Lung (tissue), 12 donors: ENCODE data around the gene TMEM39B. TPM values are rescaled to one million over a fixed set of nuclear protein-coding genes. Genes with fewer than 3 reads are reported as not detected.

Experiments
- ATAC-seq: fragments of 200-7000 bp; cut with Tn5 transposase; one replicate; pipeline ENCODE4 v1.9.1; 2020; ENCODE audit warnings: moderate number of reproducible peaks; ENCODE audit not compliant: insufficient read depth, low FRiP score
- DNase-seq, 3 donors: peaks; one replicate each; pipeline ENCODE4 v3.0.0-alpha.2; 2013 to 2017
- H3K27ac ChIP-seq, 2 donors: one replicate each; pipeline ENCODE4 v1.5.1; 2013; ENCODE audit warnings: mild to moderate bottlenecking in 2 of 2, moderate library complexity in 2 of 2, control low read depth in 1 of 2, inconsistent platforms in 1 of 2, low read depth in 1 of 2, low read length in 1 of 2
- H3K27me3 ChIP-seq, 3 donors: one replicate each; pipeline ENCODE4 v1.5.1; 2013; ENCODE audit warnings: low read length in 2 of 3; ENCODE audit not compliant: control insufficient read depth in 3 of 3, insufficient read depth in 3 of 3
- H3K36me3 ChIP-seq, 4 donors: one replicate each; pipeline ENCODE4 v1.5.1; 2013; ENCODE audit warnings: low read length in 4 of 4, mild to moderate bottlenecking in 1 of 4, moderate library complexity in 1 of 4; ENCODE audit not compliant: control insufficient read depth in 4 of 4, insufficient read depth in 4 of 4
- H3K4me1 ChIP-seq, 5 donors: one replicate each; pipeline ENCODE4 v1.5.1; 2013; ENCODE audit warnings: low read length in 5 of 5, mild to moderate bottlenecking in 2 of 5, moderate library complexity in 1 of 5; ENCODE audit not compliant: control insufficient read depth in 5 of 5, insufficient read depth in 5 of 5
- H3K4me3 ChIP-seq: one replicate; pipeline ENCODE4 v1.5.1; 2013; ENCODE audit warnings: mild to moderate bottlenecking, control low read depth, moderate library complexity
- H3K9ac ChIP-seq, 2 donors: one replicate each; pipeline ENCODE4 v1.5.1; 2013; ENCODE audit warnings: low read length in 2 of 2, control low read depth in 1 of 2; ENCODE audit not compliant: insufficient read depth in 1 of 2
- H3K9me3 ChIP-seq, 4 donors: one replicate each; pipeline ENCODE4 v1.5.1; 2013; ENCODE audit warnings: low read length in 3 of 4, mild to moderate bottlenecking in 1 of 4, moderate library complexity in 1 of 4; ENCODE audit not compliant: control insufficient read depth in 4 of 4, insufficient read depth in 3 of 4
- CTCF ChIP-seq: IDR thresholded peaks from 2 replicates; pipeline ENCODE4 v1.5.1; 2012; ENCODE audit warnings: mild to moderate bottlenecking; ENCODE audit errors: control extremely low read depth, extremely low read depth
- WGBS, 2 donors: extraction: QIAGEN DNeasy Blood & Tissue Kit; methylation state at CpG; one replicate each; pipeline ENCODE4 v1.1.7; 2013; 5-methylcytosine and 5-hydroxymethylcytosine counted together
- polyA plus RNA-seq, 2 donors: library from polyadenylated mRNA; stranded (reverse); fragments of 200-250 nt; gene quantifications; one replicate each; pipeline ENCODE4 v1.2.1, GENCODE V29; 2013
- total RNA-seq, 2 donors: library from RNA; depleted of rRNA in 1 of 2; stranded (reverse); fragments of >200 nt in 1 of 2; gene quantifications; one replicate each; pipeline ENCODE4 v1.2.1, GENCODE V29; 2014 to 2021
- donor health status: control.
- donor health status: control.
- donor health status: Bipolar disorder and iron deficiency.
- donor health status: healthy.
- donor health status: DM: yes; HTN: yes; CAD: no.

TMEM39B gene
- total and polyA plus RNA-seq, 4 donors, result 7.6 to 23.8 (median 13.6) TPM

- Histone ChIP-seq H3K4me3 (no peak overlapping the region), H3K4me1 (no peaks in the 10 kb centered on the region), H3K27ac (peak overlapping the region in 1 of 2 donors; percentile 24), H3K27me3 (no peaks in the 10 kb centered on the region), H3K36me3 (peaks cover 34 to 57% (median 43%) of the 10 kb centered on the region in 4 donors), H3K9ac (no peak overlapping the region), H3K9me3 (no peaks in the 10 kb centered on the region)
- TF ChIP-seq CTCF, result no peak
- whole genome bisulfite sequencing, 2 donors, result 88 to 91% methylated on average over 3 of the region's 3 CpGs
- DNase-seq (no peak), ATAC-seq (no peak)
These were observed 37.6 kb upstream of the TMEM39B start for GRCh38 chr1:32035119-32035518.

GRCh38 chr1:32040711-32041110, 32.0 kb upstream of the TMEM39B start:
- Histone ChIP-seq H3K36me3 (peaks cover 43 to 60% (median 58%) of the 10 kb centered on the region in 4 donors), H3K27ac (no peak overlapping the region)
- peak in 2 of 3 donors; percentile 30 to 54 for DNase-seq

GRCh38 chr1:32042330-32042729, 30.4 kb upstream of the TMEM39B start:
- peaks cover 41 to 68% (median 61%) of the 10 kb centered on the region in 4 donors for H3K36me3 ChIP-seq
- 87 to 92% methylated on average over 5 of the region's 5 CpGs for WGBS, 2 donors

More at GRCh38 chr1:32040711-32041110, 32.0 kb upstream of the TMEM39B start:
- no peaks in the 10 kb centered on the region for H3K27me3 ChIP-seq
- no peak for ATAC-seq
- no peaks in the 10 kb centered on the region for H3K4me1 ChIP-seq
- no peak overlapping the region for H3K9ac ChIP-seq
- no peak overlapping the region for H3K4me3 ChIP-seq
- WGBS, 2 donors, result 86 to 88% methylated on average over 3 of the region's 3 CpGs
- H3K9me3 ChIP-seq, result no peaks in the 10 kb centered on the region
- no peak for TF ChIP-seq CTCF

More at GRCh38 chr1:32042330-32042729, 30.4 kb upstream of the TMEM39B start:
- Histone ChIP-seq H3K27ac (no peak overlapping the region), H3K9ac (no peak overlapping the region), H3K4me3 (no peak overlapping the region), H3K27me3 (no peaks in the 10 kb centered on the region), H3K9me3 (no peaks in the 10 kb centered on the region), H3K4me1 (no peaks in the 10 kb centered on the region)
- no peak for DNase-seq
- ATAC-seq, result no peak
- TF ChIP-seq CTCF, result no peak
